Loucy (cell line): Measurements from ENCODE around the gene ASB1.

Source experiments
- H2AFZ ChIP-seq: fragments of 200-600 bp; sonication (generic); 2 replicates; pipeline ENCODE4 v1.6.0; 2016; ENCODE audit warnings: antibody characterized with exemption, mild to moderate bottlenecking, low read length, moderate library complexity
- H3F3A ChIP-seq: fragments of 200-600 bp; 2 replicates; pipeline ENCODE4 v1.6.0; 2016; ENCODE audit warnings: antibody characterized with exemption, low read depth, mild to moderate bottlenecking
- H3K27me3 ChIP-seq: fragments of 200-600 bp; sonication (generic); 2 replicates; pipeline ENCODE4 v1.6.1; 2014; ENCODE audit warnings: low read length, mild to moderate bottlenecking; ENCODE audit not compliant: insufficient read depth, poor library complexity, severe bottlenecking
- H3K36me3 ChIP-seq: fragments of 200-600 bp; sonication (generic); 2 replicates; pipeline ENCODE4 v1.6.1; 2016; ENCODE audit warnings: low read length; ENCODE audit not compliant: insufficient read depth
- H3K4me1 ChIP-seq: fragments of 200-600 bp; sonication (generic); 2 replicates; pipeline ENCODE4 v1.5.1; 2014; ENCODE audit warnings: low read length, mild to moderate bottlenecking; ENCODE audit not compliant: insufficient read depth, poor library complexity, severe bottlenecking
- H3K4me2 ChIP-seq: fragments of 200-600 bp; sonication (generic); 2 replicates; pipeline ENCODE4 v1.6.0; 2014; ENCODE audit warnings: antibody characterized with exemption, low read length, low read depth, mild to moderate bottlenecking; ENCODE audit not compliant: poor library complexity, severe bottlenecking
- H3K4me3 ChIP-seq: fragments of 200-600 bp; sonication (generic); 2 replicates; pipeline ENCODE4 v1.5.1; 2014; ENCODE audit warnings: low read length, mild to moderate bottlenecking, mixed read lengths; ENCODE audit not compliant: poor library complexity, severe bottlenecking
- H3K79me2 ChIP-seq: fragments of 200-600 bp; sonication (generic); 2 replicates; pipeline ENCODE4 v1.6.1; 2014; ENCODE audit warnings: low read length; ENCODE audit not compliant: insufficient read depth
- H3K9ac ChIP-seq: fragments of 200-600 bp; sonication (generic); 2 replicates; pipeline ENCODE4 v1.6.0; 2014; ENCODE audit warnings: mild to moderate bottlenecking, low read depth, low read length, moderate library complexity; ENCODE audit not compliant: poor library complexity, severe bottlenecking
- H3K9me2 ChIP-seq: fragments of 200-600 bp; sonication (generic); replicated peaks from 2 replicates; pipeline ENCODE4 v1.6.1; 2016; ENCODE audit warnings: low read depth, low read length, mixed read lengths
- H3K9me3 ChIP-seq: fragments of 200-600 bp; sonication (generic); 2 replicates; pipeline ENCODE4 v1.6.1; 2014; ENCODE audit warnings: mild to moderate bottlenecking, antibody characterized with exemption, low read length, low read depth; ENCODE audit not compliant: insufficient read depth
- H4K20me1 ChIP-seq: fragments of 200-600 bp; sonication (generic); 2 replicates; pipeline ENCODE4 v1.6.0; 2014; ENCODE audit warnings: antibody characterized with exemption, low read length, mild to moderate bottlenecking; ENCODE audit not compliant: insufficient read depth, poor library complexity, severe bottlenecking
- EZH2phosphoT487 ChIP-seq: fragments of 200-600 bp; IDR thresholded peaks from 2 replicates; pipeline ENCODE4 v1.6.1; 2018; ENCODE audit warnings: antibody characterized with exemption, mild to moderate bottlenecking, moderate library complexity, borderline replicate concordance
- TF ChIP-seq, protein P1 (sequence below): fragments of 200-600 bp; sonication (generic); conservative IDR thresholded peaks from 2 replicates; pipeline ENCODE4 v1.5.1; 2014; ENCODE audit warnings: mild to moderate bottlenecking, antibody characterized with exemption, low read length

Gene ASB1

DNA sequence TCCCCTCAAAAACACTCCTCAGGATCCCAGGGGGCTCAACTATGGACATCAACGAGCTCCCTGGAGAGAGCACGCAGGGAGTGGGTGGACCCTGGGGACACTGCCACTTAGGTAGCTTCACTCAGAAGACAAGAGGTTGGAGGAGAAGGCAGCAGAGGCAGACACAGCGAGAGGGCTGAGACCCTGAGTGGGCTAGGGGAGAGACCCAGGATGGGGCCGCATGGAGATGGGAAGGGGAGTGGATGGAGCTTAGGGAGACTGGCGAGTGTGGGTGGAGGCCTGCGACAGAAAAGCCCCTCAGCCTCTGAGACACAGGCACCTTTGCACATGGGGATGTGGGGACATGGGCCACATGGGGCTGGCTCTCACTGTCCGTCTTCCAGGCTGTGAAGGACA, 70.9 kb downstream of the ASB1 start:
- Histone ChIP-seq H3K4me1 (peaks cover 47% of the 10 kb centered on the region), H3K4me2 (no peak overlapping the region), H3K9me2 (no peaks in the 10 kb centered on the region), H3F3A (peaks cover 10% of the 10 kb centered on the region; the same call in 1 of the 2 replicates), H3K9me3 (no peaks in the 10 kb centered on the region), H2AFZ (no peak overlapping the region), H3K9ac (no peak overlapping the region), H3K27me3 (no peaks in the 10 kb centered on the region), H4K20me1 (no peaks in the 10 kb centered on the region), H3K79me2 (no peaks in the 10 kb centered on the region), H3K4me3 (no peak overlapping the region), H3K36me3 (no peaks in the 10 kb centered on the region)
- TF ChIP-seq, protein P1, sequence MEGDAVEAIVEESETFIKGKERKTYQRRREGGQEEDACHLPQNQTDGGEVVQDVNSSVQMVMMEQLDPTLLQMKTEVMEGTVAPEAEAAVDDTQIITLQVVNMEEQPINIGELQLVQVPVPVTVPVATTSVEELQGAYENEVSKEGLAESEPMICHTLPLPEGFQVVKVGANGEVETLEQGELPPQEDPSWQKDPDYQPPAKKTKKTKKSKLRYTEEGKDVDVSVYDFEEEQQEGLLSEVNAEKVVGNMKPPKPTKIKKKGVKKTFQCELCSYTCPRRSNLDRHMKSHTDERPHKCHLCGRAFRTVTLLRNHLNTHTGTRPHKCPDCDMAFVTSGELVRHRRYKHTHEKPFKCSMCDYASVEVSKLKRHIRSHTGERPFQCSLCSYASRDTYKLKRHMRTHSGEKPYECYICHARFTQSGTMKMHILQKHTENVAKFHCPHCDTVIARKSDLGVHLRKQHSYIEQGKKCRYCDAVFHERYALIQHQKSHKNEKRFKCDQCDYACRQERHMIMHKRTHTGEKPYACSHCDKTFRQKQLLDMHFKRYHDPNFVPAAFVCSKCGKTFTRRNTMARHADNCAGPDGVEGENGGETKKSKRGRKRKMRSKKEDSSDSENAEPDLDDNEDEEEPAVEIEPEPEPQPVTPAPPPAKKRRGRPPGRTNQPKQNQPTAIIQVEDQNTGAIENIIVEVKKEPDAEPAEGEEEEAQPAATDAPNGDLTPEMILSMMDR: no peak
- no peak for TF ChIP-seq EZH2phosphoT487

DNA sequence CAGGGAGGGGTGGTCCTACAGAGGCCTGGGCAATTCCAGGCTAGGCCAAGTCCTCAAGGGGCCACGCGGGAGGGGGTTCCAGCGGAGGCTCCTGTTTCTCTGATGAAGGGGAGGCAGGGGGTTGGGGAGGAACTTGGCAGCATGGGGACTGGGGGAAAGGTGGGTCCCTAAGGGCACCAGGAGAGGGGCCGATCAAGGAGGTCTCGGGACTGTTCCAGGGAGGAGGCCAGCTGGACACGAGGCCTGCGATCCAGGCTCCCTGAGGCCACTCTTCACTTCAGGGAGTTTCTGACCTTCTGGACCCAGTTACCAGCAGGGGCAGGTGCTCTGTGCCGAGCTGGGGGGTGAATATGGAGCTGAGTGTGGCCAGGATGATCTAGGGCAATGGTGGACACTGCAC, 71.5 kb downstream of the ASB1 start:
- TF ChIP-seq, protein P1: no peak
- no peak for TF ChIP-seq EZH2phosphoT487
- H3K27me3 ChIP-seq: no peaks in the 10 kb centered on the region
- H2AFZ ChIP-seq: no peak overlapping the region
- no peaks in the 10 kb centered on the region for H3K36me3 ChIP-seq
- peaks cover 10% of the 10 kb centered on the region; the same call in 1 of the 2 replicates for H3F3A ChIP-seq
- H3K9me3 ChIP-seq: no peaks in the 10 kb centered on the region
- no peak overlapping the region for H3K9ac ChIP-seq
- no peaks in the 10 kb centered on the region for H3K79me2 ChIP-seq
- no peak overlapping the region for H3K4me2 ChIP-seq
- H3K9me2 ChIP-seq: no peaks in the 10 kb centered on the region
- H3K4me3 ChIP-seq: no peak overlapping the region
- H3K4me1 ChIP-seq: peaks cover 41% of the 10 kb centered on the region
- no peaks in the 10 kb centered on the region for H4K20me1 ChIP-seq

GRCh38 chr2:238498691-238499295, 72.1 kb downstream of the ASB1 start:
- Histone ChIP-seq H3K4me3 (no peak overlapping the region), H3F3A (peaks cover 6% of the 10 kb centered on the region; the same call in 1 of the 2 replicates), H3K9ac (no peak overlapping the region), H3K4me1 (peaks cover 35% of the 10 kb centered on the region), H4K20me1 (no peaks in the 10 kb centered on the region), H3K9me2 (no peaks in the 10 kb centered on the region), H2AFZ (no peak overlapping the region), H3K9me3 (no peaks in the 10 kb centered on the region), H3K4me2 (no peak overlapping the region), H3K36me3 (no peaks in the 10 kb centered on the region), H3K79me2 (no peaks in the 10 kb centered on the region), H3K27me3 (no peaks in the 10 kb centered on the region)
- TF ChIP-seq, protein P1: no peak
